MM.1S (cell line): Measurements from ENCODE around the gene GREB1.
"Not testable (repeated sequence)": the region's sequence is repeated elsewhere in the genome, so short reads cannot be mapped to it uniquely, and the experiment has no call there.

Experiments
- DNase-seq: peaks from one replicate; pipeline ENCODE4 v3.0.0-alpha.2; 2015
- H2AFZ ChIP-seq: fragments of 300-600 bp; sonication (generic); 2 replicates; pipeline ENCODE4 v1.6.0; 2016; ENCODE audit warnings: antibody characterized with exemption, low read length
- H3F3A ChIP-seq: fragments of 300-600 bp; sonication (generic); 2 replicates; pipeline ENCODE4 v1.6.1; 2016; ENCODE audit warnings: mild to moderate bottlenecking, antibody characterized with exemption, low read length, moderate library complexity, mixed read lengths; ENCODE audit not compliant: insufficient read depth
- H3K27ac ChIP-seq: fragments of 300-600 bp; sonication (generic); 2 replicates; pipeline ENCODE4 v1.5.1; 2016; ENCODE audit warnings: mild to moderate bottlenecking, low read length
- H3K27me3 ChIP-seq: fragments of 300-600 bp; sonication (generic); replicated peaks from 2 replicates; pipeline ENCODE4 v1.6.0; 2016; ENCODE audit warnings: low read length; ENCODE audit not compliant: insufficient read depth
- H3K36me3 ChIP-seq: fragments of 300-600 bp; sonication (generic); replicated peaks from 2 replicates; pipeline ENCODE4 v1.6.1; 2016; ENCODE audit warnings: mild to moderate bottlenecking, low read length, mixed read lengths; ENCODE audit not compliant: insufficient read depth
- H3K4me1 ChIP-seq: fragments of 300-600 bp; sonication (generic); 2 replicates; pipeline ENCODE4 v1.6.1; 2016; ENCODE audit warnings: low read length, mixed read lengths
- H3K4me2 ChIP-seq: fragments of 300-600 bp; sonication (generic); 2 replicates; pipeline ENCODE4 v1.6.0; 2016; ENCODE audit warnings: low read depth, low read length
- H3K4me3 ChIP-seq: fragments of 300-600 bp; sonication (generic); 2 replicates; pipeline ENCODE4 v1.5.1; 2016; ENCODE audit warnings: low read length, mixed read lengths
- H3K79me2 ChIP-seq: fragments of 300-600 bp; sonication (generic); 2 replicates; pipeline ENCODE4 v1.6.1; 2016; ENCODE audit warnings: mixed run types, low read length, mixed read lengths
- H3K9ac ChIP-seq: fragments of 300-600 bp; sonication (generic); 2 replicates; pipeline ENCODE4 v1.6.1; 2016; ENCODE audit warnings: low read length, mixed read lengths
- H3K9me2 ChIP-seq: fragments of 300-600 bp; sonication (generic); replicated peaks from 2 replicates; pipeline ENCODE4 v1.6.1; 2016; ENCODE audit warnings: mild to moderate bottlenecking, low read length, mixed read lengths; ENCODE audit not compliant: insufficient read depth
- H3K9me3 ChIP-seq: fragments of 300-600 bp; sonication (generic); replicated peaks from 2 replicates; pipeline ENCODE4 v1.6.1; 2016; ENCODE audit warnings: mild to moderate bottlenecking, low read length, mixed read lengths; ENCODE audit not compliant: insufficient read depth
- H4K20me1 ChIP-seq: fragments of 300-600 bp; sonication (generic); 2 replicates; pipeline ENCODE4 v1.6.1; 2016; ENCODE audit warnings: mild to moderate bottlenecking, low read length, moderate library complexity, mixed read lengths; ENCODE audit not compliant: insufficient read depth
- EZH2 ChIP-seq: fragments of 300-600 bp; sonication (generic); optimal IDR thresholded peaks from 2 replicates; pipeline ENCODE3; 2017; ENCODE audit warnings: low read depth, mild to moderate bottlenecking, antibody characterized with exemption, low read length, mixed read lengths
- EZH2phosphoT487 ChIP-seq: fragments of 300-600 bp; sonication (generic); IDR thresholded peaks from 2 replicates; pipeline ENCODE4 v1.6.1; 2018; ENCODE audit warnings: antibody characterized with exemption, low read length
- TF ChIP-seq, protein P1 (sequence below): fragments of 300-600 bp; sonication (generic); IDR thresholded peaks from 2 replicates; pipeline ENCODE4 v1.5.1; 2016; ENCODE audit warnings: antibody characterized with exemption, low read length, mixed read lengths

Gene GREB1

DNA sequence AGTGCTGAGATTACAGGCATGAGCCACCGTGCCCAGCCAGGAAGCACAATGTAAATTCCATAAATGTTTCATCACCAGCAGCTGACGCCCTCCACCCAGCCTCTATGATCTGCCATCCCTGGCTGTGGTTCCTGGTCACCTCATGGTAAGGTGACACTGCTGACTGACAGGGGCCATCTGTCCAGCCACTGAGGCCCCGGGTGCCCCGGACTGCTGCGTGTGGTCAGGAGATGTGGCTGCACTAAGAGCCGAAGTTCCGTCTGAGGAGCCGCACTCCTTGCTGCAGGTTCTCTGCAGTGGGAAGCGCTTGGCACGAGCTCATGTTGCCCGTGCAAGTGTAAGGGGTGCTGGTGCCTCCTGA, 125.2 kb downstream of the GREB1 start:
- no peaks in the 10 kb centered on the region for H3K36me3 ChIP-seq
- no peaks in the 10 kb centered on the region for H3K4me1 ChIP-seq
- H3K27me3 ChIP-seq = 0 out of 2 replicates have a peak, but pooled peaks cover 4% of the 10 kb centered on the region
- H4K20me1 ChIP-seq = no peaks in the 10 kb centered on the region
- H3K27ac ChIP-seq = no peak overlapping the region
- H2AFZ ChIP-seq = no peak overlapping the region
- TF ChIP-seq, protein P1, sequence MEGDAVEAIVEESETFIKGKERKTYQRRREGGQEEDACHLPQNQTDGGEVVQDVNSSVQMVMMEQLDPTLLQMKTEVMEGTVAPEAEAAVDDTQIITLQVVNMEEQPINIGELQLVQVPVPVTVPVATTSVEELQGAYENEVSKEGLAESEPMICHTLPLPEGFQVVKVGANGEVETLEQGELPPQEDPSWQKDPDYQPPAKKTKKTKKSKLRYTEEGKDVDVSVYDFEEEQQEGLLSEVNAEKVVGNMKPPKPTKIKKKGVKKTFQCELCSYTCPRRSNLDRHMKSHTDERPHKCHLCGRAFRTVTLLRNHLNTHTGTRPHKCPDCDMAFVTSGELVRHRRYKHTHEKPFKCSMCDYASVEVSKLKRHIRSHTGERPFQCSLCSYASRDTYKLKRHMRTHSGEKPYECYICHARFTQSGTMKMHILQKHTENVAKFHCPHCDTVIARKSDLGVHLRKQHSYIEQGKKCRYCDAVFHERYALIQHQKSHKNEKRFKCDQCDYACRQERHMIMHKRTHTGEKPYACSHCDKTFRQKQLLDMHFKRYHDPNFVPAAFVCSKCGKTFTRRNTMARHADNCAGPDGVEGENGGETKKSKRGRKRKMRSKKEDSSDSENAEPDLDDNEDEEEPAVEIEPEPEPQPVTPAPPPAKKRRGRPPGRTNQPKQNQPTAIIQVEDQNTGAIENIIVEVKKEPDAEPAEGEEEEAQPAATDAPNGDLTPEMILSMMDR = no peak
- no peak for TF ChIP-seq EZH2
- no peak for TF ChIP-seq EZH2phosphoT487
- no peak for DNase-seq
- no peaks in the 10 kb centered on the region for H3K9me2 ChIP-seq
- no peak overlapping the region for H3K4me2 ChIP-seq
- no peaks in the 10 kb centered on the region for H3F3A ChIP-seq
- H3K79me2 ChIP-seq = no peaks in the 10 kb centered on the region
- no peaks in the 10 kb centered on the region for H3K9me3 ChIP-seq
- no peak overlapping the region for H3K4me3 ChIP-seq
- H3K9ac ChIP-seq = no peak overlapping the region

DNA sequence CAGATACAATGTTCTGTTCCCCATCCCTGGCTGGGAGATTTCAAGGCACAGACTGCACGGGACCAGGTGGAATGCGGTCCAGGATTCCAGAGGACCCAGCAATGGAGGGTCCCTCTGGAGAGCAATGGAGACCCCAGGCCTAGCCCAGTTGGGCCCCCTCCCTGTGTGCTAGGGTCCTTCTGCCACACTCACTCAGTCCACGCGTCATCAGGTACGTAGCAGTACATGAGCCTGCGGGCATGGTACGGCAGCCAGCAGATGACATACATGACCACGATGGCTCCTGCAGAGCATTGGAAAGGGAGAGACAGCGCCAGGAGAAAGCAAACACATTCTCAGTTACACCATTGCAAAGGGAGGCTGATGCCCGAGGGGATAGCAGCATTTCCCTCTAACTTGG, 126.0 kb downstream of the GREB1 start:
- no peak for DNase-seq
- H3K9me3 ChIP-seq = no peaks in the 10 kb centered on the region
- no peaks in the 10 kb centered on the region for H3K4me1 ChIP-seq
- no peaks in the 10 kb centered on the region for H3F3A ChIP-seq
- no peaks in the 10 kb centered on the region for H4K20me1 ChIP-seq
- no peaks in the 10 kb centered on the region for H3K79me2 ChIP-seq
- no peak overlapping the region for H3K4me3 ChIP-seq
- no peak overlapping the region for H2AFZ ChIP-seq
- no peak overlapping the region for H3K9ac ChIP-seq
- no peak overlapping the region for H3K27ac ChIP-seq
- no peak overlapping the region for H3K4me2 ChIP-seq
- 0 out of 2 replicates have a peak, but pooled peaks cover 4% of the 10 kb centered on the region for H3K27me3 ChIP-seq
- H3K36me3 ChIP-seq = no peaks in the 10 kb centered on the region
- no peaks in the 10 kb centered on the region for H3K9me2 ChIP-seq
- no peak for TF ChIP-seq EZH2phosphoT487
- TF ChIP-seq EZH2 = no peak
- TF ChIP-seq, protein P1 = no peak

DNA sequence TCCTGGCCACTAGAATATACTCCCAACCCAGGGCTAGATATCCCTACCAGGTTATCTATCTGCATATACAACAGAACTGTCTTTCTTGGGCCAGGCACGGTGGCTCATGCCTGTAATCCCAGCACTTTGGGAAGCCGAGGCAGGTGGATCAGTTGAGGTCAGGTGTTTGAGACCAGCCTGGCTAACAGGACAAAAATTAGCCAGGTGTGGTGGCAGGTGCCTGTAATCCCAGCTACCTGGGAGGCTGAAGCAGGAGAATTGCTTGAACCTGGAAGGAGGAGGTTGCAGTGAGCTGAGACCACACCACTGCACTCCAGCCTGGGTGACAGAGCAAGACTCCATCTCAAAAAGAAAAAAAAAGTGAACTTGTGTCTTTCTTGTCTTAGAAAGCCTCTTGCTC, 126.6 kb downstream of the GREB1 start:
- not testable (repeated sequence) for H3K27me3 ChIP-seq, H4K20me1 ChIP-seq, H3K9me3 ChIP-seq, H3K36me3 ChIP-seq, H3F3A ChIP-seq, H3K4me1 ChIP-seq, H2AFZ ChIP-seq, H3K27ac ChIP-seq, H3K79me2 ChIP-seq, H3K4me3 ChIP-seq, DNase-seq, H3K9me2 ChIP-seq, H3K4me2 ChIP-seq, H3K9ac ChIP-seq

DNA sequence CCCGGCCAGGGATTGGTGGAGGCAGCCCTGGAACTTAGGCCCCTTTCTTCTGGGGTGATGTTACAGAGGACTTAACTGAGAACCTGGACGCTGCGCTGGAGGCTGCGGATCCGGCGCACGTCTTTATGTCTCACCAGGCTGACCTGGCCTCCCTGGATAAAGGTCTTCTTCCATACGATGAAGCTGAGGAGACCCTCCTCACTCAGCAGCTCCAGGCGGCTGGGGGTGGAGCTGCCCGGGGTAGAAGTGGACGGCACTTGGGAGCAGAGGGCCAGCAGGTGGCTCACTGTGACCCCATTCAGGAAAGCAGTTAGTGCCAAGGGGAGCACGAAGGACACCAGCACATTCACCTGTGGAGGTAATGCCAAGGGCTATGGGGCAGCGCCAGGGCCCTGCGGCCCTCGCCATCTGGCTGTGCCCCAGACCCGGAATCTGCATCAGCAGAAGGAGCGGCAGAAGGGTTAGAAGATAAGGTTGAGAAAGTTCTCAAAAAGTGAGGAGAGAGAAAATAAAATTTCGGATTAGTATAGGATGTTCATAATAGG, 128.1 kb downstream of the GREB1 start:
- Histone ChIP-seq H2AFZ (no peak overlapping the region), H3K27ac (no peak overlapping the region), H3K4me2 (no peak overlapping the region), H3K27me3 (0 out of 2 replicates have a peak, but pooled peaks cover 4% of the 10 kb centered on the region), H3K4me3 (no peak overlapping the region), H3K79me2 (no peaks in the 10 kb centered on the region), H3K9me3 (no peaks in the 10 kb centered on the region), H3K9ac (no peak overlapping the region), H3K4me1 (no peaks in the 10 kb centered on the region), H4K20me1 (no peaks in the 10 kb centered on the region), H3K9me2 (no peaks in the 10 kb centered on the region), H3K36me3 (no peaks in the 10 kb centered on the region), H3F3A (no peaks in the 10 kb centered on the region)
- TF ChIP-seq EZH2 = no peak
- TF ChIP-seq, protein P1 = no peak
- no peak for TF ChIP-seq EZH2phosphoT487
- no peak for DNase-seq
